Stomach (tissue), 9 donors: ENCODE results near the gene OSBP2. TPM values are rescaled to one million over a fixed set of nuclear protein-coding genes. Genes with fewer than 3 reads are reported as not detected.
"Not testable (repeated sequence)": the region's sequence is repeated elsewhere in the genome, so short reads cannot be mapped to it uniquely, and the experiment has no call there.

ENCODE experiments used
- DNase-seq, 2 donors: peaks; one replicate each; pipeline versions ENCODE4 v3.0.0 to v3.0.0-alpha.2; 2013 to 2019
- H3K27ac ChIP-seq, 5 donors: fragments of 200-600 bp in 4 of 5; sonication (generic) in 4 of 5; one replicate each; pipeline ENCODE4 v1.5.1; 2013 to 2019; ENCODE audit warnings: mild to moderate bottlenecking in 1 of 5, moderate library complexity in 1 of 5
- H3K27me3 ChIP-seq, 3 donors: fragments of 200-600 bp; sonication (generic); one replicate each; pipeline ENCODE4 v1.5.1; 2017 to 2019; ENCODE audit warnings: mixed run types in 1 of 3
- H3K36me3 ChIP-seq, 4 donors: fragments of 200-600 bp; sonication (generic); 1 replicate in 3 of 4; 2 replicates in 1 of 4; pipeline ENCODE4 v1.5.1; 2016 to 2019
- H3K4me1 ChIP-seq, 4 donors: fragments of 200-600 bp; sonication (generic); one replicate each; pipeline ENCODE4 v1.5.1; 2016 to 2019
- H3K4me3 ChIP-seq, 4 donors: fragments of 200-600 bp; sonication (generic) in 3 of 4; one replicate each; pipeline ENCODE4 v1.5.1; 2016 to 2019; ENCODE audit warnings: mild to moderate bottlenecking in 1 of 4
- H3K9me3 ChIP-seq, 4 donors: fragments of 200-600 bp; sonication (generic); one replicate each; pipeline ENCODE4 v1.5.1; 2016 to 2019
- CTCF ChIP-seq, 7 experiments: fragments of 450-650 bp in 4 of 7; fragments of 200-600 bp in 3 of 7; sonication (generic) in 3 of 7; IDR thresholded peaks; one replicate each; pipeline ENCODE4 v1.5.1; 2016 to 2019; ENCODE audit warnings: antibody characterized with exemption in 7 of 7, control low read depth in 2 of 7, mild to moderate bottlenecking in 1 of 7
- EP300 ChIP-seq: sonication (generic); formaldehyde crosslinking; IDR thresholded peaks from one replicate; pipeline ENCODE4 v1.6.1; 2017; ENCODE audit warnings: antibody characterized with exemption
- POLR2A ChIP-seq, 4 donors: fragments of 450-650 bp; IDR thresholded peaks; one replicate each; pipeline ENCODE4 v1.6.1; 2016; ENCODE audit warnings: antibody characterized with exemption in 4 of 4, control low read depth in 2 of 4, mild to moderate bottlenecking in 1 of 4, moderate library complexity in 1 of 4
- POLR2AphosphoS5 ChIP-seq, 3 donors: sonication (generic); formaldehyde crosslinking; IDR thresholded peaks; one replicate each; pipeline ENCODE4 v1.6.1; 2016; ENCODE audit warnings: antibody characterized with exemption in 3 of 3
- WGBS, 5 donors: extraction: QIAGEN DNeasy Blood & Tissue Kit in 3 of 5; methylation state at CpG; one replicate each; pipeline versions ENCODE4 v1.1.5 to v1.1.7; 2013 to 2018; 5-methylcytosine and 5-hydroxymethylcytosine counted together
- intact Hi-C: fragments of 100-400 bp; cut with DNase I; formaldehyde crosslinking; loops from one replicate; pipeline ENCODE4 v1.15.1; 2023; ENCODE audit warnings: low total_unique reads
- polyA plus RNA-seq, 3 donors: library from polyadenylated mRNA; stranded (reverse); fragments of 200-250 nt; gene quantifications; one replicate each; pipeline ENCODE4 v1.2.3, GENCODE V29; 2013
- total RNA-seq, 5 donors: library from RNA; depleted of rRNA; stranded (reverse); fragments of >200 nt; gene quantifications; one replicate each; pipeline versions ENCODE4 v1.1.0 to v1.2.3, GENCODE V29; 2014 to 2016
- donor health status: healthy with polysubstance abuse.
- donor health status: Bipolar disorder and iron deficiency.
- donor health status: healthy.

Gene OSBP2
- total and polyA plus RNA-seq, 8 donors = 0.58 to 9.5 (median 1.8) TPM; not detected in 1

GRCh38 chr22:30675436-30675835 is 19.2 kb upstream of the OSBP2 start:
- Histone ChIP-seq H3K27me3 (no peaks in the 10 kb centered on the region), H3K4me1 (peaks cover 0 to 10% (median 0%) of the 10 kb centered on the region in 4 donors), H3K9me3 (no peaks in the 10 kb centered on the region), H3K36me3 (no peaks in the 10 kb centered on the region), H3K4me3 (no peak overlapping the region), H3K27ac (no peak overlapping the region)
- WGBS, 5 donors = 78 to 83% (median 82%) methylated on average over 9 of the region's 9 CpGs
- DNase-seq = no peak
- intact Hi-C loops = no loop called here
- TF ChIP-seq POLR2A (IDR thresholded peaks at IDR 0.05) (no peak), EP300 (no peak), POLR2AphosphoS5 (IDR thresholded peaks at IDR 0.05) (no peak), CTCF (IDR thresholded peaks at IDR 0.05) (no peak)

GRCh38 chr22:30676565-30676964 is 18.1 kb upstream of the OSBP2 start:
- H3K27me3 ChIP-seq, H3K4me3 ChIP-seq, H3K27ac ChIP-seq, H3K36me3 ChIP-seq, DNase-seq, intact Hi-C loops, H3K9me3 ChIP-seq: not testable (repeated sequence)
- 34 to 64% (median 47%) methylated on average over 3 of the region's 3 CpGs for WGBS, 5 donors
- peaks cover 0 to 21% (median 2%) of the 10 kb centered on the region in 4 donors for H3K4me1 ChIP-seq

GRCh38 chr22:30679895-30680690 is 14.6 kb upstream of the OSBP2 start:
- H3K9me3 ChIP-seq, H3K27ac ChIP-seq, H3K4me3 ChIP-seq, DNase-seq, intact Hi-C loops, H3K36me3 ChIP-seq, H3K27me3 ChIP-seq: not testable (repeated sequence)
- 72 to 84% (median 77%) methylated on average over 12 of the region's 12 CpGs for WGBS, 5 donors
- H3K4me1 ChIP-seq = peaks cover 0 to 25% (median 2%) of the 10 kb centered on the region in 4 donors

- H3K4me3 ChIP-seq = no peak overlapping the region
- peak overlapping the region in 1 of 5 donors; percentile 13 for H3K27ac ChIP-seq
- DNase-seq = no peak
- H3K9me3 ChIP-seq = no peaks in the 10 kb centered on the region
- no peak for TF ChIP-seq CTCF (IDR thresholded peaks at IDR 0.05)
- no peak for TF ChIP-seq POLR2A (IDR thresholded peaks at IDR 0.05)
- no peak for TF ChIP-seq EP300
- no peak for TF ChIP-seq POLR2AphosphoS5 (IDR thresholded peaks at IDR 0.05)
- no peaks in the 10 kb centered on the region for H3K27me3 ChIP-seq
- WGBS, 5 donors = 97 to 100% (median 100%) methylated on average over 1 of the region's 1 CpG
- intact Hi-C loops = no loop called here
- H3K4me1 ChIP-seq = peaks cover 0 to 25% (median 2%) of the 10 kb centered on the region in 4 donors
- H3K36me3 ChIP-seq = no peaks in the 10 kb centered on the region
Measured at GRCh38 chr22:30680991-30681770, 13.5 kb upstream of the OSBP2 start.

GRCh38 chr22:30681831-30682230 is 12.8 kb upstream of the OSBP2 start:
- TF ChIP-seq CTCF (IDR thresholded peaks at IDR 0.05) = no peak
- no peak for TF ChIP-seq EP300
- TF ChIP-seq POLR2AphosphoS5 (IDR thresholded peaks at IDR 0.05) = no peak
- TF ChIP-seq POLR2A (IDR thresholded peaks at IDR 0.05) = no peak
- WGBS, 5 donors = 55 to 84% (median 74%) methylated on average over 2 of the region's 2 CpGs
- Histone ChIP-seq H3K36me3 (no peaks in the 10 kb centered on the region), H3K4me1 (peaks cover 0 to 25% (median 2%) of the 10 kb centered on the region in 4 donors), H3K9me3 (no peaks in the 10 kb centered on the region), H3K27ac (no peak overlapping the region), H3K27me3 (no peaks in the 10 kb centered on the region), H3K4me3 (no peak overlapping the region)
- DNase-seq = no peak
- intact Hi-C loops = no loop called here
